ENCODE measurements around the gene MAGI1. TPM values are rescaled to one million over a fixed set of nuclear protein-coding genes. Genes with fewer than 3 reads are reported as not detected.

The MAGI1 gene
- total RNA-seq, 4 donors from 2014 or later, result 7.6 to 42.9 (median 37.0) TPM

- DNase-seq, result no peak
- Histone ChIP-seq H3K36me3 (no peaks in the 10 kb centered on the region), H3K9me3 (no peaks in the 10 kb centered on the region), H3K4me1 (no peaks in the 10 kb centered on the region), H3K4me3 (no peak overlapping the region), H3K27ac (no peak overlapping the region), H3K27me3 (no peaks in the 10 kb centered on the region)
- TF ChIP-seq POLR2A (IDR thresholded peaks at IDR 0.05), result no peak
- TF ChIP-seq, protein P1, sequence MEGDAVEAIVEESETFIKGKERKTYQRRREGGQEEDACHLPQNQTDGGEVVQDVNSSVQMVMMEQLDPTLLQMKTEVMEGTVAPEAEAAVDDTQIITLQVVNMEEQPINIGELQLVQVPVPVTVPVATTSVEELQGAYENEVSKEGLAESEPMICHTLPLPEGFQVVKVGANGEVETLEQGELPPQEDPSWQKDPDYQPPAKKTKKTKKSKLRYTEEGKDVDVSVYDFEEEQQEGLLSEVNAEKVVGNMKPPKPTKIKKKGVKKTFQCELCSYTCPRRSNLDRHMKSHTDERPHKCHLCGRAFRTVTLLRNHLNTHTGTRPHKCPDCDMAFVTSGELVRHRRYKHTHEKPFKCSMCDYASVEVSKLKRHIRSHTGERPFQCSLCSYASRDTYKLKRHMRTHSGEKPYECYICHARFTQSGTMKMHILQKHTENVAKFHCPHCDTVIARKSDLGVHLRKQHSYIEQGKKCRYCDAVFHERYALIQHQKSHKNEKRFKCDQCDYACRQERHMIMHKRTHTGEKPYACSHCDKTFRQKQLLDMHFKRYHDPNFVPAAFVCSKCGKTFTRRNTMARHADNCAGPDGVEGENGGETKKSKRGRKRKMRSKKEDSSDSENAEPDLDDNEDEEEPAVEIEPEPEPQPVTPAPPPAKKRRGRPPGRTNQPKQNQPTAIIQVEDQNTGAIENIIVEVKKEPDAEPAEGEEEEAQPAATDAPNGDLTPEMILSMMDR (IDR thresholded peaks at IDR 0.05), result no peak
- intact Hi-C loops (cut with DNase I; ENCODE audit: low total_unique reads), result no loop called here
Measured at GRCh38 chr3:65730449-65730848, 308.3 kb downstream of the MAGI1 start.

- no peak for TF ChIP-seq POLR2A (IDR thresholded peaks at IDR 0.05)
- TF ChIP-seq, protein P1 (IDR thresholded peaks at IDR 0.05), result no peak
- H3K36me3 ChIP-seq, result no peaks in the 10 kb centered on the region
- no peak overlapping the region for H3K4me3 ChIP-seq
- DNase-seq, result no peak
- no peaks in the 10 kb centered on the region for H3K27me3 ChIP-seq
- no peaks in the 10 kb centered on the region for H3K9me3 ChIP-seq
- H3K4me1 ChIP-seq, result no peaks in the 10 kb centered on the region
- no peak overlapping the region for H3K27ac ChIP-seq
- intact Hi-C loops (cut with DNase I; ENCODE audit: low total_unique reads), result no loop called here
Measured at GRCh38 chr3:65729973-65730372, 308.7 kb downstream of the MAGI1 start.

DNA sequence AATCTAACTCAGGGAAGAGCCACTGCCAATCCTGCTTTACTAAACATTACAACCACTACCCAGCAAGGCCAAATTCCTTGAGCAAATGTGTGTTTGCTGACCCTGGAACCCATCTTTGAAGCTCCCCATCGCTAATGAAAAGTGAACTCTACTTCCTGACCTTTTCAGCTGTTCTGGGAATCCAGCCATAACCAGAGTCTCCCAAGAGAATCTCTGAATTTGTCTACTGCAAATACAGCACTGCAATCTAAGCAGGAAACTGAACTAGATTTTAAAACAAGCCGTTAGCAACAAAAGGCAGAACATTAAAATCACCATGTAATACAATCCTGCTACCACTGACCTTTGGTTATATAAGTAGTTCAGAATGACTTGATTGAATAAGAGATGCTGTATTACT is 309.2 kb downstream of the MAGI1 start:
- no peak for TF ChIP-seq POLR2A (IDR thresholded peaks at IDR 0.05)
- TF ChIP-seq, protein P1 (IDR thresholded peaks at IDR 0.05), result no peak
- Histone ChIP-seq H3K27me3 (no peaks in the 10 kb centered on the region), H3K4me1 (no peaks in the 10 kb centered on the region), H3K4me3 (no peak overlapping the region), H3K36me3 (no peaks in the 10 kb centered on the region), H3K9me3 (no peaks in the 10 kb centered on the region), H3K27ac (no peak overlapping the region)
- intact Hi-C loops (cut with DNase I; ENCODE audit: low total_unique reads), result no loop called here
- peak in 1 of 2 donors; percentile 37 for DNase-seq

DNA sequence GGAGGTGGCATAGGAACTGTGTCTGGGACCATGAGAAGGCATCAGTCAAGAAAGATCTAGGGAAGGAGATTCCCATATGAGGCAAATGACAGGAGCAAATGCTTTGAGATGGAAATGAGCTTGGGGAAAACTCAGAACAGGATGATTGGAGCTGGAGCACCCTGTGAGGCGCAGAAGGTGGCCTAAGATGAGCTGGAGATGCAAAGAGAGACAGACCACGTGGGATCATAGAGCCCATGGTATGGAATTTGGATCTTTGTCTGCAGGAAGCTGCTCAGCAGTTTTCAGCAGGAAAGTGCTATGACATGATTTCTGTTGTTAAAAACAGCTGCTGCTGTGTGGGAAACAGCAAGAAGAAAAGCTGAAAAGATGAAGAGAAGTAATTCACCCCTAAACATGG is 310.6 kb downstream of the MAGI1 start:
- Histone ChIP-seq H3K27ac (no peak overlapping the region), H3K4me3 (no peak overlapping the region), H3K36me3 (no peaks in the 10 kb centered on the region), H3K27me3 (no peaks in the 10 kb centered on the region), H3K4me1 (no peaks in the 10 kb centered on the region), H3K9me3 (no peaks in the 10 kb centered on the region)
- DNase-seq, result no peak
- intact Hi-C loops (cut with DNase I; ENCODE audit: low total_unique reads), result no loop called here
- TF ChIP-seq POLR2A (IDR thresholded peaks at IDR 0.05), result no peak
- TF ChIP-seq, protein P1 (IDR thresholded peaks at IDR 0.05), result no peak

DNA sequence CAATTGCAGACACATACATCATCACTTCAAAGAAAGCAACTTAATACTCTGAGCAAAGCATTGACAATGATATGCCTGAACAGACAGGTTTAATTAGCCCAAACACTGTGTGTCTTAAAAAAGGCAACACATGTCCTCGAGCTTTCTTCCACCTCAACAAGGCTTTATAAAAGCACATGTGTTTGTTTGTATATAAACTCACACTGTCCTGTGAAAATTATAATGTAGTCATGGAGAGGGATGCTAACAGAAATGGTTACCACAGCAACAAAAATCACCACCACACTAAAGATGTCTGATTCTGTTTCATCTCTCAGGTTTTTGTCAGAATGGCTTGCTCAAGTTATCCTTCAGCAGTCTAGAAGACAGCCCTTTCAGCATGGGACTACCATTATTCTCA is 314.7 kb downstream of the MAGI1 start:
- TF ChIP-seq, protein P1 (IDR thresholded peaks at IDR 0.05), result no peak
- TF ChIP-seq POLR2A (IDR thresholded peaks at IDR 0.05), result no peak
- Histone ChIP-seq H3K27me3 (no peaks in the 10 kb centered on the region), H3K4me1 (no peaks in the 10 kb centered on the region), H3K4me3 (no peak overlapping the region), H3K9me3 (no peaks in the 10 kb centered on the region), H3K27ac (no peak overlapping the region), H3K36me3 (no peaks in the 10 kb centered on the region)
- no peak for DNase-seq
- intact Hi-C loops (cut with DNase I; ENCODE audit: low total_unique reads), result no loop called here

All from uterus (tissue), 4 donors.